OCI-LY1 (cell line): ENCODE data around the gene AVPR1B.

Source experiments
- H2AFZ ChIP-seq: fragments of 200-600 bp; sonication (generic), shearing (Covaris generic); 2 replicates; pipeline ENCODE4 v1.6.0; 2014; ENCODE audit warnings: antibody characterized with exemption, mild to moderate bottlenecking, low read length
- H3F3A ChIP-seq: fragments of 200-600 bp; sonication (generic), shearing (Covaris generic); 2 replicates; pipeline ENCODE4 v1.6.0; 2014; ENCODE audit warnings: mild to moderate bottlenecking, antibody characterized with exemption, low read length, moderate library complexity; ENCODE audit not compliant: insufficient read depth
- H3K27ac ChIP-seq: fragments of 200-600 bp; sonication (generic); 2 replicates; pipeline ENCODE4 v1.5.1; 2014; ENCODE audit warnings: low read length, mixed run types, mild to moderate bottlenecking, low read depth; ENCODE audit not compliant: poor library complexity, severe bottlenecking
- H3K27me3 ChIP-seq: fragments of 200-600 bp; sonication (generic); 2 replicates; pipeline ENCODE4 v1.6.0; 2014; ENCODE audit warnings: antibody characterized with exemption, mild to moderate bottlenecking, low read length, moderate library complexity; ENCODE audit not compliant: insufficient read depth
- H3K36me3 ChIP-seq: fragments of 200-600 bp; sonication (generic); 2 replicates; pipeline ENCODE4 v1.6.1; 2014; ENCODE audit warnings: mild to moderate bottlenecking, antibody characterized with exemption, low read length, moderate library complexity, mixed read lengths; ENCODE audit not compliant: insufficient read depth
- H3K4me1 ChIP-seq: fragments of 200-600 bp; sonication (generic); 2 replicates; pipeline ENCODE4 v1.5.1; 2014; ENCODE audit warnings: mild to moderate bottlenecking, low read length, moderate library complexity; ENCODE audit not compliant: insufficient read depth, severe bottlenecking
- H3K4me2 ChIP-seq: fragments of 200-600 bp; sonication (generic), shearing (Covaris generic); 2 replicates; pipeline ENCODE4 v1.6.1; 2014; ENCODE audit warnings: low read length
- H3K4me3 ChIP-seq: fragments of 200-600 bp; sonication (generic); 2 replicates; pipeline ENCODE4 v1.5.1; 2014; ENCODE audit warnings: low read length, low read depth, mild to moderate bottlenecking, mixed read lengths; ENCODE audit not compliant: poor library complexity, severe bottlenecking
- H3K79me2 ChIP-seq: fragments of 200-600 bp; shearing (Covaris generic); 2 replicates; pipeline ENCODE4 v1.6.1; 2016; ENCODE audit warnings: mixed run types, low read length, mixed read lengths; ENCODE audit not compliant: insufficient read depth
- H3K9ac ChIP-seq: fragments of 200-600 bp; sonication (generic), shearing (Covaris generic); 2 replicates; pipeline ENCODE4 v1.6.1; 2014; ENCODE audit warnings: mild to moderate bottlenecking, low read length, mixed read lengths
- H3K9me2 ChIP-seq: fragments of 200-600 bp; sonication (generic), shearing (Covaris generic); 2 replicates; pipeline ENCODE4 v1.6.1; 2014; ENCODE audit warnings: low read depth, mild to moderate bottlenecking, low read length, mixed read lengths
- H3K9me3 ChIP-seq: fragments of 200-600 bp; shearing (Covaris generic); 2 replicates; pipeline ENCODE4 v1.6.1; 2014; ENCODE audit warnings: low read length, mixed read lengths
- H4K20me1 ChIP-seq: fragments of 200-600 bp; sonication (generic), shearing (Covaris generic); 2 replicates; pipeline ENCODE4 v1.6.0; 2016; ENCODE audit warnings: mild to moderate bottlenecking, low read length; ENCODE audit not compliant: insufficient read depth
- EZH2 ChIP-seq: fragments of 200-600 bp; sonication (generic), shearing (Covaris generic); IDR thresholded peaks from 2 replicates; pipeline ENCODE4 v1.8.0; 2017; ENCODE audit warnings: borderline replicate concordance, mixed run types, mild to moderate bottlenecking, antibody characterized with exemption, low read length, moderate library complexity, mixed read lengths
- TF ChIP-seq, protein P1 (sequence below): fragments of 200-600 bp; sonication (generic), shearing (Covaris generic); IDR thresholded peaks from 2 replicates; pipeline ENCODE4 v1.5.1; 2017; ENCODE audit warnings: mild to moderate bottlenecking, antibody characterized with exemption, low read length, moderate library complexity, mixed read lengths

The AVPR1B gene

DNA sequence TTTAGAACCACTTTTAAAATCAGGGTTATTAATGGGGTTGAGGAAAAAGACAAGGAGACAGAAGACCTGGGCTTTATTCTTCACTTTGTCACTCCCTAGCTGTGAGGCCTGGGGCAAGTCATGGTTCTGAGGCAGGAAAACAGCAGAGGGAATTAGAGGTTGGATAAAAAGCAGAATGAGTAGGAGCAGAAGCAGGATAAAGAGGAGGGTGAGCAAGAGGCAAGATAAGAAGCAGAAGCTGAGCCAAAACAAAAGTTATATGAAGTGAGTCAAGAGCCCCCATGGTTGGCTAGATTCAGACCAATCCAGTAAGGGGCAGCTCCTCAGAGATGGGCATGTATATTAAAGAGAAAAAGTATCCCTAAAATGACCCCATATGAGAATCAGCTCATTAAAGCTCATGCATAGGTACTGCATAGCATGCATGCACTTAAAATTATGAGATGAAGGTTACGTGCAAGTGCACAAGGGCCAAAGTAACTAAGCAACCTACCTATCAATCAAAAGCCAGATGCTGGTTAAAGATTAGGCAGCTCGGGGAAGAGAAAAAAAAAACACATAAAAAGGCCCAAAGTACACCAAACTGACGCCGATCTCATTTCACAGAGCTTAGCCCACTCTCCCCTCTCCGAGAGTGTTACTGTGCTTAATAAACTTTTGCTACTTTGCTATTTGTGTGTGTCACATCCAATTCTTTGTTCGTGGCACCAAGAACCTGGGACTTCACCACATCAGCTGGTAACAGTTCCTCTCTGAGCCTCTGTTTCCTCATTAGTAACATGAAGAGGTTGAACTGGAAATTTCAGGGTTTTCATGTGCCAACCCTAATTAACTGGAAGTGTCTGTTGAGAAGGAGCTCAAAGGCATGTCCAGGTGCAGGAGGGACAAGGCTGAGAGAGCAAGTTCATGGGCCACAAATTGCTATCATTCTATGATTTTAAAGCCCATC, 2.2 kb downstream of the AVPR1B start:
- no peak for TF ChIP-seq EZH2
- TF ChIP-seq, protein P1, sequence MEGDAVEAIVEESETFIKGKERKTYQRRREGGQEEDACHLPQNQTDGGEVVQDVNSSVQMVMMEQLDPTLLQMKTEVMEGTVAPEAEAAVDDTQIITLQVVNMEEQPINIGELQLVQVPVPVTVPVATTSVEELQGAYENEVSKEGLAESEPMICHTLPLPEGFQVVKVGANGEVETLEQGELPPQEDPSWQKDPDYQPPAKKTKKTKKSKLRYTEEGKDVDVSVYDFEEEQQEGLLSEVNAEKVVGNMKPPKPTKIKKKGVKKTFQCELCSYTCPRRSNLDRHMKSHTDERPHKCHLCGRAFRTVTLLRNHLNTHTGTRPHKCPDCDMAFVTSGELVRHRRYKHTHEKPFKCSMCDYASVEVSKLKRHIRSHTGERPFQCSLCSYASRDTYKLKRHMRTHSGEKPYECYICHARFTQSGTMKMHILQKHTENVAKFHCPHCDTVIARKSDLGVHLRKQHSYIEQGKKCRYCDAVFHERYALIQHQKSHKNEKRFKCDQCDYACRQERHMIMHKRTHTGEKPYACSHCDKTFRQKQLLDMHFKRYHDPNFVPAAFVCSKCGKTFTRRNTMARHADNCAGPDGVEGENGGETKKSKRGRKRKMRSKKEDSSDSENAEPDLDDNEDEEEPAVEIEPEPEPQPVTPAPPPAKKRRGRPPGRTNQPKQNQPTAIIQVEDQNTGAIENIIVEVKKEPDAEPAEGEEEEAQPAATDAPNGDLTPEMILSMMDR, result no peak

DNA sequence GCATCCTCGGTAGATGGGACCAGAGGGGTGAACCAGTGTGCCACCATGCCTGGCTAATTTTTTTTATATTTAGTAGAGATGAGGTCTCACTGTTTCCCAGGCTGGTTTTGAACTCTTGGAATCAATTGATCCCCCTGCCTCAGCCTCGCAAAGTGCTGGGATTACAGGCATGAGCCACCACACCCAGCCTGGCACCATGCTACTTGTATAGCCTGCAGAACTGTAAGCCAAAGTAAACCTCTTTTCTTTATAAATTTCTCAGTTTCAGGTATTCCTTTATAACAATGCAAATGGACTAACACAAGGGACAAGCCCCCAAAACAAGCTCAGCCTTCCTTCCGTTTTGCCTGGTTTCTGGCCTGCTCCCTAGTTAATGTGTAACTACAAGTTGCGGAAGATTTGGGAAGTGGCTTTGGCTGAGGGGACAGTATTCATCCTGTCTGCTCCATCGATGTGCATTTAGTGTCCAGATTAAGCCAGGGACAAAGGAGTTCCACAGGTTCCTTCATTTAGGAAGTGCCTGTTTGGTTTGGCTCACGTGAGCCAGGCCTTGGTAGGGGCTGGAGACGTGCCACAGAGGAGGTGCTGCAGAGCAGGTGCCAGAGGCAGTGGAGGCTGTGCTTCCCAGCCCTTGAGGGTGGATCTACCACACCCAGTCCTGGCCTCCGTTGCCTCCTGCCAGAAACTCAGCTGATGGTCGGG, 4.4 kb downstream of the AVPR1B start:
- H3K27ac ChIP-seq, result no peak overlapping the region

More for the DNA sequence above, 2.2 kb downstream of the AVPR1B start:
- no peak overlapping the region for H3K9ac ChIP-seq
- H3K4me1 ChIP-seq, result peaks cover 8% of the 10 kb centered on the region
- no peaks in the 10 kb centered on the region for H4K20me1 ChIP-seq
- no peak overlapping the region for H2AFZ ChIP-seq
- no peaks in the 10 kb centered on the region for H3K9me3 ChIP-seq
- H3K36me3 ChIP-seq, result no peaks in the 10 kb centered on the region
- no peaks in the 10 kb centered on the region for H3K9me2 ChIP-seq
- no peaks in the 10 kb centered on the region for H3F3A ChIP-seq
- H3K27me3 ChIP-seq, result no peaks in the 10 kb centered on the region; the same call in 1 of the 2 replicates
- H3K27ac ChIP-seq, result no peak overlapping the region
- H3K4me2 ChIP-seq, result no peak overlapping the region
- no peak overlapping the region for H3K4me3 ChIP-seq
- H3K79me2 ChIP-seq, result no peaks in the 10 kb centered on the region

DNA sequence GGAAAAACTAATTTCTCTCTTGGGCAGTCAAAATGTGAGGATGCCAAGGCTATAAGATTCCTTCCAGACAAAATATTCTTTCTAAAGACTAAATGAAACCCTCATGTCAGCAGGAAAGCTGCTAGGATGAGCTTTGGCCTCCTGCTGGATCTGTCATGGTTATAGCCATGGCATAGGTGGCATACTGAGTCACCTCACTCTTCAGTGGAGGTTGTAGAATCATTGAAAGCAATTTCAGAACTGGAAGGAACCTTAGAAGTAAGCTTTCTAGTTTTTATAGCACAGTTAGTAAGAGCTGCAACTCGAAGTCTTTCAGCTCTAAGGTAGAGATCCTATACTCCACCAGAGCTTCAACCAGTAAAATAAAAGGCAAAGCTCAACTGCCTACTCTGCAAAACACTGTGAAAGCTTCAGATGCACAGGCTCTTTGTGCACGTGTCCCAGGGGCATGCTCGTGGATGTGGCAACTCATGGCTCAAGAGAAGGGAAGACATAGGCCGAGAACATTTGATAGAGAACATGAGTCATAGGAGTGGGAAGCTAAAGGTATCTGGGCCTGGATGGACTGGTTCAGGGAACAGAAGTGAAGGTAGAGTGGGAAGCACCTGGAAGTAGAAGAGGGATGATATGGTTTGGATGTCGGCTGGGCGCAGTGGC, 5.8 kb downstream of the AVPR1B start:
- no peaks in the 10 kb centered on the region for H3K27me3 ChIP-seq
- H3K4me2 ChIP-seq, result no peak overlapping the region
- no peak overlapping the region for H3K27ac ChIP-seq
- H2AFZ ChIP-seq, result no peak overlapping the region
- no peaks in the 10 kb centered on the region for H3K36me3 ChIP-seq
- no peak for TF ChIP-seq EZH2
- TF ChIP-seq, protein P1, result no peak
- no peaks in the 10 kb centered on the region for H3K79me2 ChIP-seq
- H3K4me3 ChIP-seq, result no peak overlapping the region
- no peak overlapping the region for H3K9ac ChIP-seq
- no peaks in the 10 kb centered on the region for H3K9me3 ChIP-seq
- H4K20me1 ChIP-seq, result no peaks in the 10 kb centered on the region
- H3F3A ChIP-seq, result no peaks in the 10 kb centered on the region
- H3K4me1 ChIP-seq, result peaks cover under 1% of the 10 kb centered on the region
- H3K9me2 ChIP-seq, result no peaks in the 10 kb centered on the region

More for the DNA sequence above, 4.4 kb downstream of the AVPR1B start:
- Histone ChIP-seq H3K9ac (no peak overlapping the region), H3K4me3 (no peak overlapping the region), H3K4me2 (no peak overlapping the region), H3K79me2 (no peaks in the 10 kb centered on the region), H4K20me1 (no peaks in the 10 kb centered on the region), H3K36me3 (no peaks in the 10 kb centered on the region), H3K9me3 (no peaks in the 10 kb centered on the region), H3K9me2 (no peaks in the 10 kb centered on the region), H3F3A (no peaks in the 10 kb centered on the region), H2AFZ (no peak overlapping the region), H3K4me1 (peaks cover 6% of the 10 kb centered on the region), H3K27me3 (no peaks in the 10 kb centered on the region; the same call in 1 of the 2 replicates)
- no peak for TF ChIP-seq EZH2
- TF ChIP-seq, protein P1, result no peak
